HEK293 (cell line): ENCODE data around the gene LMNA.

Source experiments
- CTCF ChIA-PET: fragments of 350-600 bp; formaldehyde crosslinking; extraction: SDS; loops from one replicate; lab custom pipeline; 2021; ENCODE audit warnings: antibody characterized with exemption; lab: Yijun Ruan, JAX
- POLR2A ChIA-PET: fragments of 300-600 bp; formaldehyde crosslinking; extraction: SDS; loops from one replicate; lab custom pipeline; 2020; ENCODE audit warnings: antibody characterized with exemption, inconsistent platforms; lab: Yijun Ruan, JAX
- H3K27ac ChIP-seq: fragments of 200-500 bp; sonication (Bioruptor generic); 2 replicates; pipeline ENCODE4 v1.5.1; 2014; ENCODE audit warnings: low read depth, low read length, control low read depth, inconsistent platforms; ENCODE audit errors: extremely low read depth
- H3K36me3 ChIP-seq, 2 experiments: fragments of 200-500 bp in 1 of 2; sonication (Bioruptor generic) in 1 of 2; 1 replicate in 1 of 2; 2 replicates in 1 of 2; pipeline ENCODE4 v1.5.1; 2014 to 2017; ENCODE audit warnings: inconsistent platforms in 2 of 2, low read length in 2 of 2; ENCODE audit not compliant: control insufficient read depth in 2 of 2, insufficient read depth in 1 of 2
- H3K4me1 ChIP-seq: fragments of 200-500 bp; sonication (Bioruptor generic); 2 replicates; pipeline ENCODE4 v1.5.1; 2014; ENCODE audit warnings: mild to moderate bottlenecking, low read length, inconsistent platforms; ENCODE audit not compliant: control insufficient read depth, insufficient read depth
- H3K4me3 ChIP-seq: 2 replicates; pipeline ENCODE4 v1.5.1; 2011; ENCODE audit warnings: low read depth, mild to moderate bottlenecking, control low read depth, low read length, moderate library complexity
- H3K9me3 ChIP-seq: fragments of 200-500 bp; sonication (Bioruptor generic); 2 replicates; pipeline ENCODE4 v1.5.1; 2014; ENCODE audit warnings: low read depth, low read length, inconsistent platforms; ENCODE audit not compliant: control insufficient read depth, insufficient read depth
- CTCF ChIP-seq: fragments of 450-650 bp; formaldehyde crosslinking; IDR thresholded peaks from 2 replicates; pipeline ENCODE4 v1.5.1; 2016; ENCODE audit warnings: missing biosample characterization, missing genetic modification characterization
- EGR2 ChIP-seq: fragments of 450-650 bp; formaldehyde crosslinking; IDR thresholded peaks from 2 replicates; pipeline ENCODE4 v1.5.1; 2016; ENCODE audit warnings: low read depth, missing biosample characterization, missing genetic modification characterization
- HOXA7 ChIP-seq: sonication (generic); formaldehyde crosslinking; IDR thresholded peaks from 2 replicates; pipeline ENCODE4 v1.8.1; 2022; ENCODE audit warnings: missing genetic modification reagents, borderline replicate concordance
- KLF1 ChIP-seq: fragments of 450-650 bp; formaldehyde crosslinking; IDR thresholded peaks from 2 replicates; pipeline ENCODE4 v1.5.1; 2016; ENCODE audit warnings: missing biosample characterization, missing genetic modification characterization
- KLF8 ChIP-seq: fragments of 450-650 bp; formaldehyde crosslinking; IDR thresholded peaks from 2 replicates; pipeline ENCODE4 v1.5.1; 2016; ENCODE audit warnings: missing biosample characterization, missing genetic modification characterization
- SCRT2 ChIP-seq: fragments of 450-650 bp; formaldehyde crosslinking; IDR thresholded peaks from 2 replicates; pipeline ENCODE4 v1.5.1; 2016; ENCODE audit warnings: missing biosample characterization, missing genetic modification characterization
- ZBTB17 ChIP-seq: fragments of 450-650 bp; formaldehyde crosslinking; IDR thresholded peaks from 2 replicates; pipeline ENCODE4 v1.5.1; 2016; ENCODE audit warnings: missing biosample characterization, missing genetic modification characterization
- ZBTB44 ChIP-seq: fragments of 450-650 bp; IDR thresholded peaks from 2 replicates; pipeline ENCODE4 v1.5.1; 2018; ENCODE audit warnings: missing biosample characterization, mild to moderate bottlenecking, missing genetic modification characterization
- ZFHX2 ChIP-seq: fragments of 450-650 bp; formaldehyde crosslinking; conservative IDR thresholded peaks from 2 replicates; pipeline ENCODE4 v1.5.1; 2016; ENCODE audit warnings: missing biosample characterization, missing genetic modification characterization
- ZFP3 ChIP-seq: fragments of 450-650 bp; formaldehyde crosslinking; IDR thresholded peaks from 2 replicates; pipeline ENCODE4 v1.5.1; 2016; ENCODE audit warnings: low read depth, missing biosample characterization, missing genetic modification characterization
- ZFP69B ChIP-seq: fragments of 450-650 bp; formaldehyde crosslinking; IDR thresholded peaks from 2 replicates; pipeline ENCODE4 v1.5.1; 2016; ENCODE audit warnings: missing biosample characterization, missing genetic modification characterization
- ZNF24 ChIP-seq: fragments of 450-650 bp; formaldehyde crosslinking; IDR thresholded peaks from 2 replicates; pipeline ENCODE4 v1.5.1; 2016; ENCODE audit warnings: missing biosample characterization, missing genetic modification characterization
- ZNF292 ChIP-seq: fragments of 450-650 bp; formaldehyde crosslinking; IDR thresholded peaks from 2 replicates; pipeline ENCODE4 v1.5.1; 2016; ENCODE audit warnings: low read depth, missing biosample characterization, missing genetic modification characterization, borderline replicate concordance
- ZNF324 ChIP-seq: fragments of 450-650 bp; formaldehyde crosslinking; IDR thresholded peaks from 2 replicates; pipeline ENCODE4 v1.5.1; 2016; ENCODE audit warnings: missing biosample characterization, missing genetic modification characterization
- ZNF362 ChIP-seq: fragments of 450-650 bp; formaldehyde crosslinking; IDR thresholded peaks from 2 replicates; pipeline ENCODE4 v1.5.1; 2016; ENCODE audit warnings: missing biosample characterization, missing genetic modification characterization
- ZNF677 ChIP-seq: fragments of 450-650 bp; IDR thresholded peaks from 2 replicates; pipeline ENCODE4 v1.5.0; 2018; ENCODE audit warnings: missing biosample characterization, mild to moderate bottlenecking, missing genetic modification characterization, moderate library complexity
- ZNF777 ChIP-seq: fragments of 450-650 bp; formaldehyde crosslinking; IDR thresholded peaks from 2 replicates; pipeline ENCODE4 v1.5.1; 2017; ENCODE audit warnings: missing biosample characterization, missing genetic modification characterization, borderline replicate concordance
- ZSCAN16 ChIP-seq: fragments of 450-650 bp; formaldehyde crosslinking; IDR thresholded peaks from 2 replicates; pipeline ENCODE4 v1.5.1; 2016; ENCODE audit warnings: missing biosample characterization, missing genetic modification characterization
- TF ChIP-seq, protein P1 (sequence below): IDR thresholded peaks from 2 replicates; pipeline ENCODE4 v1.6.1; 2011; ENCODE audit warnings: mild to moderate bottlenecking, low read depth, low read length, borderline replicate concordance
- TF ChIP-seq, protein P2 (sequence below): fragments of 450-650 bp; formaldehyde crosslinking; conservative IDR thresholded peaks from 2 replicates; pipeline ENCODE4 v1.5.1; 2016; ENCODE audit warnings: low read depth, missing biosample characterization, missing genetic modification characterization
- TF ChIP-seq, protein P3 (sequence below): fragments of 450-650 bp; formaldehyde crosslinking; IDR thresholded peaks from 2 replicates; pipeline ENCODE4 v1.5.1; 2016; ENCODE audit warnings: missing biosample characterization, missing genetic modification characterization

LMNA gene

GRCh38 chr1:156157506-156157905, 43.0 kb downstream of the LMNA start (continued):
- no peak for TF ChIP-seq ZNF362 (tag by site-specific recombination)
- no peak for TF ChIP-seq SCRT2 (tag by site-specific recombination)
- no peak for TF ChIP-seq ZNF777 (tag by site-specific recombination)
- no peak for TF ChIP-seq ZNF324 (tag by site-specific recombination)

DNA sequence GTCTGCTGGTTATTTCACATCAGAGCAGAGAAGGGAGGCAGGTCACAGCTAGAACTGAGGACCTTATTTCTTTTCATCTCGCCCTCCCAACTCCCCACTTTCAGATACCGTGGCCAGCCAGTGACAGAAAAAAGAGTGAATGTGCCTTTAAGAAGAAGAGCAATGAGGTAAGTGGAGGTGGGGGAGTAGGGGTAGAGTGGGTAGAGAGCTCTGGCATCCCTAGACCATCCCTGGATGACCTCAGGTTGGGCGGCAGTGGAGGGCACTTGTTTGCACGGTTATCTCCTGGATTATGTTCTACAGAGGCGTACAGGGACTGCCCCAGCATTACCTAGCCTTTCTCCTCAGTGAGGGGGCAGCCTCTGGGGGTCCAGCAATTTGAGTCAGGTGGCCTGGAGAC, 43.5 kb downstream of the LMNA start:
- ChIA-PET POLR2A (no interaction called here), CTCF (interaction anchor here (0.7 kb wide), 1 partner anchor 55 kb away, joined by 3 read pairs; the partner anchor contains the start of gene PMF1)
- Histone ChIP-seq H3K4me3 (no peak overlapping the region), H3K9me3 (no peaks in the 10 kb centered on the region), H3K36me3 (no peaks in the 10 kb centered on the region), H3K4me1 (no peaks in the 10 kb centered on the region), H3K27ac (no peak overlapping the region)
- no peak for TF ChIP-seq KLF8 (tag by site-specific recombination)
- TF ChIP-seq CTCF (tag by site-specific recombination) = no peak
- peak; percentile 63 for TF ChIP-seq ZBTB17 (tag by site-specific recombination)
- no peak for TF ChIP-seq ZSCAN16
- TF ChIP-seq KLF1 = no peak
- TF ChIP-seq, protein P1, sequence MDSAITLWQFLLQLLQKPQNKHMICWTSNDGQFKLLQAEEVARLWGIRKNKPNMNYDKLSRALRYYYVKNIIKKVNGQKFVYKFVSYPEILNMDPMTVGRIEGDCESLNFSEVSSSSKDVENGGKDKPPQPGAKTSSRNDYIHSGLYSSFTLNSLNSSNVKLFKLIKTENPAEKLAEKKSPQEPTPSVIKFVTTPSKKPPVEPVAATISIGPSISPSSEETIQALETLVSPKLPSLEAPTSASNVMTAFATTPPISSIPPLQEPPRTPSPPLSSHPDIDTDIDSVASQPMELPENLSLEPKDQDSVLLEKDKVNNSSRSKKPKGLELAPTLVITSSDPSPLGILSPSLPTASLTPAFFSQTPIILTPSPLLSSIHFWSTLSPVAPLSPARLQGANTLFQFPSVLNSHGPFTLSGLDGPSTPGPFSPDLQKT = no peak
- no peak for TF ChIP-seq ZFP69B (tag by site-specific recombination)
- TF ChIP-seq ZFHX2 = peak; percentile 71
- peak; percentile 87 for TF ChIP-seq EGR2
- no peak for TF ChIP-seq ZFP3
- TF ChIP-seq ZBTB44 = no peak
- no peak for TF ChIP-seq ZNF292 (tag by site-specific recombination)

- ChIA-PET POLR2A (interaction anchor here (0.9 to 1.1 kb wide), 2 partner anchors 33 to 53 kb away, joined by 3 read pairs; partner anchors contain the start of gene PMF1), CTCF (no interaction called here)
- no peaks in the 10 kb centered on the region for H3K9me3 ChIP-seq
- H3K4me3 ChIP-seq = no peak overlapping the region
- no peaks in the 10 kb centered on the region for H3K4me1 ChIP-seq
- H3K27ac ChIP-seq = no peak overlapping the region
- H3K36me3 ChIP-seq = no peaks in the 10 kb centered on the region
- no peak for TF ChIP-seq ZNF24
- TF ChIP-seq, protein P2, sequence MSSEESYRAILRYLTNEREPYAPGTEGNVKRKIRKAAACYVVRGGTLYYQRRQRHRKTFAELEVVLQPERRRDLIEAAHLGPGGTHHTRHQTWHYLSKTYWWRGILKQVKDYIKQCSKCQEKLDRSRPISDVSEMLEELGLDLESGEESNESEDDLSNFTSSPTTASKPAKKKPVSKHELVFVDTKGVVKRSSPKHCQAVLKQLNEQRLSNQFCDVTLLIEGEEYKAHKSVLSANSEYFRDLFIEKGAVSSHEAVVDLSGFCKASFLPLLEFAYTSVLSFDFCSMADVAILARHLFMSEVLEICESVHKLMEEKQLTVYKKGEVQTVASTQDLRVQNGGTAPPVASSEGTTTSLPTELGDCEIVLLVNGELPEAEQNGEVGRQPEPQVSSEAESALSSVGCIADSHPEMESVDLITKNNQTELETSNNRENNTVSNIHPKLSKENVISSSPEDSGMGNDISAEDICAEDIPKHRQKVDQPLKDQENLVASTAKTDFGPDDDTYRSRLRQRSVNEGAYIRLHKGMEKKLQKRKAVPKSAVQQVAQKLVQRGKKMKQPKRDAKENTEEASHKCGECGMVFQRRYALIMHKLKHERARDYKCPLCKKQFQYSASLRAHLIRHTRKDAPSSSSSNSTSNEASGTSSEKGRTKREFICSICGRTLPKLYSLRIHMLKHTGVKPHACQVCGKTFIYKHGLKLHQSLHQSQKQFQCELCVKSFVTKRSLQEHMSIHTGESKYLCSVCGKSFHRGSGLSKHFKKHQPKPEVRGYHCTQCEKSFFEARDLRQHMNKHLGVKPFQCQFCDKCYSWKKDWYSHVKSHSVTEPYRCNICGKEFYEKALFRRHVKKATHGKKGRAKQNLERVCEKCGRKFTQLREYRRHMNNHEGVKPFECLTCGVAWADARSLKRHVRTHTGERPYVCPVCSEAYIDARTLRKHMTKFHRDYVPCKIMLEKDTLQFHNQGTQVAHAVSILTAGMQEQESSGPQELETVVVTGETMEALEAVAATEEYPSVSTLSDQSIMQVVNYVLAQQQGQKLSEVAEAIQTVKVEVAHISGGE (tag by site-specific recombination) = no peak
- no peak for TF ChIP-seq ZNF677
- TF ChIP-seq, protein P3, sequence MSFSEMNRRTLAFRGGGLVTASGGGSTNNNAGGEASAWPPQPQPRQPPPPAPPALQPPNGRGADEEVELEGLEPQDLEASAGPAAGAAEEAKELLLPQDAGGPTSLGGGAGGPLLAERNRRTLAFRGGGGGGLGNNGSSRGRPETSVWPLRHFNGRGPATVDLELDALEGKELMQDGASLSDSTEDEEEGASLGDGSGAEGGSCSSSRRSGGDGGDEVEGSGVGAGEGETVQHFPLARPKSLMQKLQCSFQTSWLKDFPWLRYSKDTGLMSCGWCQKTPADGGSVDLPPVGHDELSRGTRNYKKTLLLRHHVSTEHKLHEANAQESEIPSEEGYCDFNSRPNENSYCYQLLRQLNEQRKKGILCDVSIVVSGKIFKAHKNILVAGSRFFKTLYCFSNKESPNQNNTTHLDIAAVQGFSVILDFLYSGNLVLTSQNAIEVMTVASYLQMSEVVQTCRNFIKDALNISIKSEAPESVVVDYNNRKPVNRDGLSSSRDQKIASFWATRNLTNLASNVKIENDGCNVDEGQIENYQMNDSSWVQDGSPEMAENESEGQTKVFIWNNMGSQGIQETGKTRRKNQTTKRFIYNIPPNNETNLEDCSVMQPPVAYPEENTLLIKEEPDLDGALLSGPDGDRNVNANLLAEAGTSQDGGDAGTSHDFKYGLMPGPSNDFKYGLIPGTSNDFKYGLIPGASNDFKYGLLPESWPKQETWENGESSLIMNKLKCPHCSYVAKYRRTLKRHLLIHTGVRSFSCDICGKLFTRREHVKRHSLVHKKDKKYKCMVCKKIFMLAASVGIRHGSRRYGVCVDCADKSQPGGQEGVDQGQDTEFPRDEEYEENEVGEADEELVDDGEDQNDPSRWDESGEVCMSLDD (tag by site-specific recombination) = no peak
- TF ChIP-seq HOXA7 (CRISPR knock-in tag) = no peak
- TF ChIP-seq, all 188 proteins: peak for 0
Observed at GRCh38 chr1:156160000-156160742, 45.7 kb downstream of the LMNA start.
